CD4-positive, alpha-beta T cell treated with Interleukin-15 for 4 hours (primary cell): ENCODE measurements around the gene ELK3.

Source experiments
- DNase-seq: peaks from one replicate; pipeline ENCODE4 v3.0.0-alpha.2; 2020; ENCODE audit warnings: low spot score

Gene ELK3

DNA sequence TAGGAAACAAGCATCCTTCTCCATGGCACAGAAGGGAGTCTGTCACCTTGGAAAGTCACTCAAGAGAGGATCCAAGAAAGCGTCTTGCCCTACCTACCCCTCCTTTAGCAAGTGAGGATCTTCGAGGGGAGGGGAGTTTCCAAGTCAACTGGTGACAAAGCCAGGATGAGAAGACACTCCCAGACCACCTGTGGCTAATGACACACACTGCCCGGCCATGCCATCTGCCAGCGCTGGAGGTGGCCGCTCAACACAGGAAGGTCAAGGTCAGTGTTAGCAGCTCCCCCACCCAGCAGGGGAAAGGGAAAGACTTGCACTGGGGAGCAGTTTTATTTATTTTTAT lies 41.3 kb downstream of the ELK3 start:
- DNase-seq = no peak

DNA sequence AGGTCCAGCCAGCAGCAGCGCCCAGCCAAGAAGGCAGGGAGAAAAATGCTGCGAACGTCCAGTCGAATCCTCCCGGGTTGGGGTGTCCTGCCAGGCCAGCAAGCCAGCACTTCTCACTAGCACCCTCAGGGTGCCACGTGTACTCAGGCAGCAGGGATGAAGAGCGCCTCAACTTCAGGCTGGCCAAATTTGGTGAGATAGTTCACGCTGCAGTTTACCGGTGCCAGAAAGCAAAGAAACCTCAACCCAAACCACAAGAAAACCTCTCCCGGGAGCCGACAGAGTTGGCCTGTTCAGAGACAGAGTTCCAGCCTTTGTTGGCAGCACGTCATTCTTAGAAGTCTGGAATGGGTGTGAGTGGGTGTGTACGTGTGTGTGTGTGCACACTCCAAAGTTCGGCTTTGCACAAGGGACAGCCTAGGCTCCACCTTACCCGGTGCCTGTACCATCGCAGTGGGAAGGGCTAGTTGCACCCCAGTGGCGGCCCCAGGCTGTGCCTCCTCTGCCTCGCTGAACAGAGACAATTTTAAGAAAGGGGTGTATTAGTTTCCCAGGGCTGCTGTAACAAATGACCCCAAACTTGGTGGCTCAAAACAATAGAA lies 42.1 kb downstream of the ELK3 start:
- peak; percentile 34 for DNase-seq

GRCh38 chr12:96237035-96237434 lies 42.9 kb downstream of the ELK3 start:
- no peak for DNase-seq

GRCh38 chr12:96237465-96238077 lies 43.4 kb downstream of the ELK3 start:
- peak; percentile 79 for DNase-seq

DNA sequence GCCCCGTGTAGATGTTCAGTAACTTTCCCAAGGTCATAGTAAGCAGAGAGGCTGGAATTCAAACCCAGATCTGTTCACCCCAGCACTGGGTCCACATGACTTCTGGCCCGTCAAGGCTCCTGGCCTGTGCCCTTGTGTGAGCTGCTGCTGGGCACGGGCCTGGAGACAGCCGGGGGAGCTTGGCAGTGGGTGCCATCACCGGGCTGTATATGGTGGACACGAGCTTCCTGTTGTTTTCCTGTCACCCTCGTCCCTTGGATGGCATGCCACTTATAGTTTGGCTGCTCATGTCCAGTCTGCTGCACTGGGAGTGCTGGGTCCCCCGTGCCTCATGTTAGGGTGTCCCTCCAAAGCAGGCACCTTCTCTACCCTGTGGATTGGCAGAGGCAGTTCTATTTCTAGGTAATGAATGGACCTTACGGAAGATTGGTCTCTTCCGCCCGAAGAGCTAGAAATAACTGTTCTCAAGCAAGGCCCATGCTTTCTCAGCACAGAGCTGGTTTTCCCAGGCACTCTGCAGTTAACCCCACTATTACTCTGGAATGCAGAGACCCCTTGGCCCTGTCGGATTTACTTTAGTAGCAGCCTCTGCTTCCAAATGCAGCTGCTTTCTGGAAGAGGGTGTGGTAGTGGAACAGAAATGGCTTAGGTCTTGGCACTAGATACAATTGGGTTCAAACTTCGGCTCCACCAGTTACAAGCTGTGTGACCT lies 44.3 kb downstream of the ELK3 start:
- no peak for DNase-seq

GRCh38 chr12:96239711-96240635 lies 45.8 kb downstream of the ELK3 start:
- no peak for DNase-seq

GRCh38 chr12:96240656-96241055 lies 46.5 kb downstream of the ELK3 start:
- no peak for DNase-seq

GRCh38 chr12:96241431-96241830 lies 47.3 kb downstream of the ELK3 start:
- peak; percentile 15 for DNase-seq

DNA sequence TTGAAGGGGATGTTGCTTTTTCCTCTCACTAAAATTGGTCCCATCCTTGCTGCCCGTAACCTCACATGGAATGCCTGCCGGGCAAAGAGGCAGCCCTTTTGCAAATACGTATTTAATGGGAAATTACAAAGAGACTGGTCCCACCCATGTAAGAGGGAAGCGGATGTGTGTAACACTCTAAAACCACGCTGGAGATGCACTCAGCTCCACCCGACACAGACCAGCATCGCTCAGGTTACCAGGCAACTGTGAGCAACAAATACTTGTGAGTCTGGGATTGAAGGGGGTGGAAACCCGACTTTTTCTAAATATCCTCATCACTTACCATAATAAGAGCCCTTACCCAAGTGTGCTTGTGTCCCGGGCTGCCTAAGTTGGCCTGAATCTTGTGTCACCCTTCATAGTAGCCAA lies 47.7 kb downstream of the ELK3 start:
- DNase-seq = peak; percentile 91

GRCh38 chr12:96242597-96242996 lies 48.4 kb downstream of the ELK3 start:
- peak; percentile 20 for DNase-seq

GRCh38 chr12:96244826-96245225 lies 50.7 kb downstream of the ELK3 start:
- DNase-seq = no peak

GRCh38 chr12:96246926-96247505 lies 52.8 kb downstream of the ELK3 start:
- DNase-seq = no peak

DNA sequence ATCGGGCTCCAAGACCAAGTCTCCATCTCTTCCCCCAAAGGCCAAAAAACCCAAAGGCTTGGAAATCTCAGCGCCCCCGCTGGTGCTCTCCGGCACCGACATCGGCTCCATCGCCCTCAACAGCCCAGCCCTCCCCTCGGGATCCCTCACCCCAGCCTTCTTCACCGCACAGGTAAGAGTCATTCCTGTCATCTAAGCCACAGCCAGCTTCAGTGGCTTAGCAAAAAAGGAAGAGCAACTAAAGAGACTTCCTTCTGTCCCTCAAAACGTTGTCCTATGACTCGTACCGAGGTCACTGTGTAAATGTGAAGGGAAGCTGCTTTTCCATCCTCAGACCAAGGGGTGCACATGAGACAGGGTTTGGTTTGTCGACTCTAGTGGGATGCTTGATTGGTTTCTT lies 53.4 kb downstream of the ELK3 start:
- DNase-seq = no peak

- no peak for DNase-seq
Measured at GRCh38 chr12:96248136-96248931, 54.2 kb downstream of the ELK3 start.

- no peak for DNase-seq
Measured at GRCh38 chr12:96249196-96250118, 55.3 kb downstream of the ELK3 start.

- DNase-seq = no peak
Measured at GRCh38 chr12:96250119-96250685, 56.0 kb downstream of the ELK3 start.

DNA sequence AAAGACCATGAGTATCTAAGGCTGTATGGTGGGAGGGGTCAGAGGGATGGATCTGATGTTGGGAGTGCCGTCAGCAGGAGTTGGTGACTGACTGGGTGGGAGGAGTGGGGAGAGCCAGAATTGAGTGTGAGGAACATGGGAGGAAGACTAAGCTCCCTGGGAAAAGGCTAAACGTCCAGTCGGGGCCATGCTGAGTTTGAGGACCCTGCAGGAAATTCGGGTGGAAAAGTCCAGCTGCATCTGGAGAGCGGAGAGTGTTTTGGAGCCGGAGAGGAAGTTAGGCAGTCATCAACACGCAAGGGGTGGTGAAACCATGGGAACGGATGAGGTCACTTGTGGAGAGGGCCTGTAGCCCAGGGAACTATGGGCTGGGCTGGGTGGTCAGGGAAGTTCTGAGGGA lies 60.9 kb downstream of the ELK3 start:
- DNase-seq = no peak

DNA sequence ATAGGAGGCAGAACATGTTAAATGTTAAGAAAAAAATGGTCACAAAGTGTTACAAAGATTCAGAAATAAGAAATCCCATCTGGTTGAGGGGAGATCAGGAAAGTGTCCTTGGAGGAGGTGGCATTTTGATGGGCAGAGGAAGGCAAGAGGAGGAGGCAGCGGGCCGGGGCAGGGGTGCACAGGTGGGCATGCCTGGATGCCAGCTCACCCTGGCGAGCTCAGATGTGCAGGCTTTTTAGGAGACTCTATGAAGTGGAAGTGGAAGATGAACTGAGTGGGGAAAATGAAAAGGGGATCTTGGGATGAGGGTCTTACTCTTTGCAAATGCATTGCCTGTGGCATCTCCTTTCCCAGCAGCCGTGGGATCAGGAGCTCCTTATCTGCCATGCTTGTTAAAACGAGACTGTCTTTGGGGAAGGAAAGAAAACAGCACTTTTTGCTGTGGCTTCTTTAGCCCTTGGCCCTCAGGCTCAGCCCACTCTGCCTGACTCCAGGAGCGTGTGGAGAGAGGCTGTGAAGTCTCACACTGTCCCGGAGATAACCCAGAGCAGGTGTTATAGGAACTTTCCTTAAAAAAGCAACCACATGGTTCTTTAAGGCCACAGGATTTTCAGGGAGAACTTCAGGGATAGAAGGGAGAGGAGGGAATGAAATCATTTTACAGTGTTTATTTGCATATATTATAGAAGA lies 62.6 kb downstream of the ELK3 start:
- DNase-seq = no peak

- no peak for DNase-seq
Measured at GRCh38 chr12:96257550-96258103, 63.5 kb downstream of the ELK3 start.
